GM18508 (cell line): ENCODE data around the gene TARS1.
A peak's percentile ranks its signal among the peaks of the same experiment; 100 is the strongest.

ENCODE experiments used
- ATAC-seq: cut with Tn5 transposase; IDR thresholded peaks from one replicate; pipeline ENCODE4 v1.9.1; 2021; ENCODE audit warnings: moderate number of reproducible peaks; ENCODE audit not compliant: insufficient read depth, unreplicated experiment

TARS1 gene

GRCh38 chr5:33440482-33441240, at the start of gene TARS1:
Gene TARS1, plus strand, starts transcription at chr5:33440965. Its CDS starts 122 bp downstream, at chr5:33441087.
- ATAC-seq, result peak; percentile 92

DNA sequence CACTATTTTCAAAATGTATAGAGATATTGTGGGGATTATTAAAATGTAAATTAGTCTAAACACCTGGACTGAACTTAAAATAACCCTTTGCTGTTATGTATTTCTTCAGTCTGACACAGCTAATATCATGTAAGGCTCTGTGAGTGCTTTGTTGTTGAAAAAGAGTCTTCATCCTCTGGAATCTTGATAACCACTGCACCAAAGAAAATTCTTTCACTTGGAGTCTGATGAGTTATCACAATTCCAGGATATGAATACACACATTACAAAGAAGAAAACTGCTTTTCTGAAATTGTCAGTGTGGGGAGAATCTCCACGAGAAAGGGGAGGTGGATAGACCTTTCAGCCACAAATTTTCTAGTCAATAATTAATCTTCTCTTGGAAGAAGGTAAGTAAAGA, 42.3 kb upstream of the TARS1 start:
- no peak for ATAC-seq

GRCh38 chr5:33400675-33401074, 40.1 kb upstream of the TARS1 start:
- ATAC-seq, result peak; percentile 75

- no peak for ATAC-seq
Measured at GRCh38 chr5:33401482-33402390, 39.0 kb upstream of the TARS1 start.

- no peak for ATAC-seq
Measured at GRCh38 chr5:33403187-33403586, 37.6 kb upstream of the TARS1 start.

GRCh38 chr5:33408816-33409215, 31.9 kb upstream of the TARS1 start:
- no peak for ATAC-seq

- ATAC-seq, result no peak
Measured at GRCh38 chr5:33409435-33410170, 31.2 kb upstream of the TARS1 start.

- no peak for ATAC-seq
Measured at GRCh38 chr5:33410221-33410620, 30.5 kb upstream of the TARS1 start.

DNA sequence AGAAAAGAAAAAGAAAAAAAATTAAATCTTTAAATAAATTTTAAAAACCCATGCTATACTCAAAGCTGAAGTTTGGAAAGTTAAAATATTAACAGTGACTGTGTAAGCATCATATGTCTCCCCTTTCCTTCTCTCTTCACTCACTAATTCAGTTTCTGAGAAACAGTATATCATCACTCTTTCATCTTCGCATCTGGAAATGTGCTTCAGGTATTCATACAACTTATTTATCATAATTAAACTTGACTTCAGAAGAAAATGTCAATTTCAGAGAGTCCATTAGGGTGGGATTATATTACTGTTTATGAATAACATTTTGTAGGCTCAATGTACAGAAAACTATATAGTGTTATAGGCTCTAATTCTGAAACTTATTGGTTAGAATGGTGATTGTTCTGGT, 29.3 kb upstream of the TARS1 start:
- no peak for ATAC-seq

GRCh38 chr5:33415811-33416354, 24.9 kb upstream of the TARS1 start:
- no peak for ATAC-seq

DNA sequence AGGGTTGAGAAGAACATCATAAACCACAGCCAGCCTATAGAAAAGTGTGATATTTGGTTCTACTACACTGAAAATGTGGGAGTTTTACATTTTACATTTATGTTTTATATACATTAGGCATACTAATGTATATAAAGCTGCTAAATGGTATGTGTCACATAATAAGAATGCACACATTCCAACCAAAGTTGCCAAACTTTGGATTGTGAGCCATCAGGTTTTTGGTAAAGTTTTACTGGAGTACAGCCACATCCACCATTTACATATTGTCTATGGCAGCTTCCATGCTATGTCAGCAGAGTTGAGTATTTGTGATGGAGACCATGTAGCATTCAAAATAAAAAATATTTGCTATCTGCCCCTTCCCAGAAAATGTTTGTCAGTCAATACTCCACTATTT, 23.1 kb upstream of the TARS1 start:
- ATAC-seq, result no peak

DNA sequence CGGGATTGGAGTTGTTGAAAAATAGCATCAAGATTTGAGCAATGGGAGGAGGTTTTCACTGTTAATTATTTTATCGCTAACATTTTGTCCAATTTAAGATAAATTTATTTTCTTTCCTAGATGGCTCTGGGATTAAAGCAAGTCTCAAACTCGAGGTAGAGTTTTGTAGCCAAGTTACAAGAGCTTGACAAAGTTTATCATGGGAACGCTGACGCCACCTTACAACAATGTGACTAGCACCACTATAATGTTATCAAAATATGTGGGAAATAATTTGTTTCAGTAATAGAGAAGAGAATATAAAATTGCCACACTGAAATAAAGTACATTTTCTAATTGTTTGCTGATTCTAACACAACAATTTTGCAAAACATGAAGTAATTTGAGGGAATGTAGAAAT, 19.8 kb upstream of the TARS1 start:
- ATAC-seq, result no peak

GRCh38 chr5:33422191-33422590, 18.6 kb upstream of the TARS1 start:
- no peak for ATAC-seq

DNA sequence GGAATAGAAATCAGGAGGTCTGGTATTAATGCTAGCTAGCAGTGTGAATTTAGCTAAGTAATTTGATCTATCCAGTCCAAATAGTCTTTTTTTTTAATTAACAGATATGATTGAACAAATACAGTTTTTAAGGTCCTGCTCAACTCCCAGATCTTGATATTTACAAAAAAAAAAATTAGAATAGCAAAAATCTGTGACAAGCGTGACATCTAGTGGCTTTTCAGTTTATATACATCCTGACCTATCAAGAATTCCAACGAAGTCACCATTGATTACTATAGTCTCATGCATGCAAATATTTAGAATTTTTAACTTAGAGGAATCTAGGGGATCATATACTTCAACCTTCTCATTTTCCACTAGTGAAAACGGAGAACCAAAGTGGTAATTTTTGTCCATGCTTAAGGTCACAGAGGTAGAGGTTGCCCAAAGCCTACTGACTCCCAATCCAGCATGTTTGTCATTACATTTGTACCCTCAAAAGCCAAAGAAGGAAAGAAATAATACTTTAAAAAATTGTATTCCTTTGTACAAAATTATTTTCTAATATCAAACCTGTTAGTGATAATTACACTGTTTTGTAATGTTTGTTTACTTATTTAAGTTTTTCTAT, 17.6 kb upstream of the TARS1 start:
- ATAC-seq, result no peak

DNA sequence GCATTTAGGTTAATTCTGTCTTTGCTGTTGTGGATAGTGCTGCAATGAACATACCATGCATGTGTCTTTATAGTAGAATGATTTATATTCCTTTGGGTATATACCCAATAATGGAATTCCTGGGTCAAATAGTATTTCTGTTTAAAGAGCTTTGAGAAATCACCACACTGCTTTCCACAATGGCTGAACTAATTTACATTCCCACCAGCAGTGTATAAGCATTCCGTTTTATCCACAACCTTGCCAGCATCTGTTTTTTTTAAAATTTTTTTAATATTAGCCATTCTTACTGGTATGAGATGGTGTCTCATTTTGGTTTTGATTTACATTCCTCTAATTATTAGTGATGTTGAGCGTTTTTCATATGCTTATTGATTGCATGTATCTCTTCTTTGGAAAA, 15.5 kb upstream of the TARS1 start:
- no peak for ATAC-seq

DNA sequence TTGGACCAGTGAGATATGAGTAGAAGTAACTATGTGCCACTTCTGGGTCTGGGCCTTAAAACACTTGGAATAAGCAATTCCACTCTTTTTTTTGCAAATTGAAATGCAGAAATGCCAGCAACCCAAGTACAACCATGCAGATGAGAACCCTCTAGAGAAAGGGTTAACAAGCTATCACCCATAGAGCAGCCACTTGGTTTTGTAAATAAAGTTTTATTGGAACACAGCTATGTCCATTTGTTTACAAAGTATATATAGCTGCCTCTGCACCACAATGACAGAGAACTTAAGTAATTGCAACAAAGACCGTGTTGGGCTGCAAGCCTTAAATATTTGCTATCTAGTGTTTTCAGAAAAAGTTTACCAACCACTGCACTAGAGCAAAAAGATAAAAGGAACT, 9.8 kb upstream of the TARS1 start:
- ATAC-seq, result no peak

DNA sequence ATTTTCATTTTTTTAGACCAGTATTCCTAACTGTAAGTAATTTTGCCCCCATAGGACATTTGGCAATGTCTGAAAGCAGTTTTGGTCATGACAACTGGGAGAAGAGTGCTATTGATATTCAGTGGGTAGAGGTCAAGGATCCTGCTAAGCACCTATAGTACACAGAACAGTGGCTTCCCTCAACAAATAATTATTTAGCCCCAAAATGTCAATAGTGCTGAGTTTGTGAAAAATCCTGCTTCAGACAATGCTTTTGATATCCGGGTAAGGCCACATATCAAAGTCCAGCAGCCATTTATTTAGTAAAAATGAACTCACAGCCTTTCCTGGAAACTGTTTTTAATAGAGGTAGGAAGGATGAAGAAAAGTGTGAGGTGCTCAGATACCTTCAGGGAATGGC, 8.1 kb upstream of the TARS1 start:
- ATAC-seq, result no peak

GRCh38 chr5:33433303-33434240, 7.2 kb upstream of the TARS1 start:
- no peak for ATAC-seq

DNA sequence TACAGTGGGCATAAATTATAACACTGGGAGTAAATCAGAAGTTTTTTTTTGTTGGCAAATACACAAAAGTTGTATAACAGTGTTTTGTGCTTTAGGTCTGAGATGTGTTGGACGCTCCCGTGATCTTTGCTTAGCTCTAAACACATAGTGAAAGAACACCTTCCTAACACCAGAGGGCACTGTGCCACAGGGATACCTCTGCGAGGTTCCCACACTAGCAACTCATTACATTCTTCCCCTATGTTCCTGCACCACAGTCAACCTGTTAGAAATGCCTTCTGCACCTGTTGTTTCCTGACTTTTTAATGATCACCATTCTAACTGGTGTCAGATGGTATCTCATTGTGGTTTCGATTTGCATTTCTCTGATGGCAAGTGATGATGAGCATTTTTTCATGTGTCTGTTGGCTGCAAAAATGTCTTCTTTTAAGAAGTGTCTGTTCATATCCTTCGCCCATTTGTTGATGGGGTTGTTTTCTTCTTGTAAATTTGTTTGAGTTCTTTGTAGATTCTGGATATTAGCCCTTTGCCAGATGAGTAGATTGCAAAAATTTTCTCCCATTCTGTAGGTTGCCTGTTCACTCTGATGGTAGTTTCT, 4.8 kb upstream of the TARS1 start:
- peak; percentile 64 for ATAC-seq
